Stimulated activated CD8-positive, alpha-beta memory T cell treated with anti-CD3 and anti-CD28 coated beads, Interleukin-12 subunit alpha, Interleukin-12 subunit beta, amount 100 ng/mL, for 24 hours (primary cell): ENCODE data around the gene DPP10.
"Not testable (repeated sequence)": the region's sequence is repeated elsewhere in the genome, so short reads cannot be mapped to it uniquely, and the experiment has no call there.

Experiments used
- DNase-seq: peaks from one replicate; pipeline ENCODE4 v3.0.0-alpha.2; 2020; ENCODE audit errors: extremely low read depth

Gene DPP10

GRCh38 chr2:114515882-114516281 is 73.4 kb downstream of the DPP10 start:
- DNase-seq, result no peak

- DNase-seq, result no peak
Observed at GRCh38 chr2:114517580-114517979, 75.1 kb downstream of the DPP10 start.

- DNase-seq, result no peak
Observed at GRCh38 chr2:114518738-114519137, 76.3 kb downstream of the DPP10 start.

- DNase-seq, result not testable (repeated sequence)
Observed at GRCh38 chr2:114522612-114523011, 80.2 kb downstream of the DPP10 start.

- no peak for DNase-seq
Observed at GRCh38 chr2:114525955-114526354, 83.5 kb downstream of the DPP10 start.

GRCh38 chr2:114526841-114527240 is 84.4 kb downstream of the DPP10 start:
- DNase-seq, result no peak

GRCh38 chr2:114527330-114527983 is 85.0 kb downstream of the DPP10 start:
- no peak for DNase-seq

- no peak for DNase-seq
Observed at GRCh38 chr2:114534116-114535084, 92.0 kb downstream of the DPP10 start.

- DNase-seq, result no peak
Observed at GRCh38 chr2:114537777-114538176, 95.3 kb downstream of the DPP10 start.

GRCh38 chr2:114542695-114543094 is 100.3 kb downstream of the DPP10 start:
- DNase-seq, result no peak

GRCh38 chr2:114543236-114543766 is 100.9 kb downstream of the DPP10 start:
- no peak for DNase-seq

GRCh38 chr2:114545052-114545451 is 102.6 kb downstream of the DPP10 start:
- DNase-seq, result no peak

- no peak for DNase-seq
Observed at GRCh38 chr2:114546531-114546930, 104.1 kb downstream of the DPP10 start.

- DNase-seq, result no peak
Observed at GRCh38 chr2:114548151-114548550, 105.7 kb downstream of the DPP10 start.

- DNase-seq, result no peak
Observed at GRCh38 chr2:114550364-114550763, 107.9 kb downstream of the DPP10 start.

- DNase-seq, result no peak
Observed at GRCh38 chr2:114550895-114551793, 108.7 kb downstream of the DPP10 start.

GRCh38 chr2:114553027-114553426 is 110.6 kb downstream of the DPP10 start:
- DNase-seq, result no peak

GRCh38 chr2:114569166-114569565 is 126.7 kb downstream of the DPP10 start:
- DNase-seq, result no peak

GRCh38 chr2:114577657-114578056 is 135.2 kb downstream of the DPP10 start:
- no peak for DNase-seq

- DNase-seq, result no peak
Observed at GRCh38 chr2:114579542-114579941, 137.1 kb downstream of the DPP10 start.

- DNase-seq, result no peak
Observed at GRCh38 chr2:114580691-114581090, 138.2 kb downstream of the DPP10 start.

- DNase-seq, result no peak
Observed at GRCh38 chr2:114598329-114598728, 155.9 kb downstream of the DPP10 start.
